Nephron progenitor cell (in vitro differentiated cells): ENCODE data around the gene SNX6.
"Not testable (repeated sequence)": the region's sequence is repeated elsewhere in the genome, so short reads cannot be mapped to it uniquely, and the experiment has no call there.

Experiments used
- DNase-seq: peaks from one replicate; pipeline ENCODE4 v3.0.0; 2021
- H3K27ac Mint-ChIP-seq: 2 replicates; pipeline ENCODE4 v1.8.0; 2021; ENCODE audit warnings: mild to moderate bottlenecking, moderate library complexity, mixed read lengths
- H3K27me3 Mint-ChIP-seq: 2 replicates; pipeline ENCODE4 v1.8.0; 2021; ENCODE audit warnings: mild to moderate bottlenecking, low read depth, mixed read lengths; ENCODE audit not compliant: poor library complexity
- H3K36me3 Mint-ChIP-seq: 2 replicates; pipeline ENCODE4 v1.8.0; 2021; ENCODE audit warnings: low read depth, mixed read lengths
- H3K4me1 Mint-ChIP-seq: 2 replicates; pipeline ENCODE4 v1.8.0; 2021; ENCODE audit warnings: mixed read lengths
- H3K4me3 Mint-ChIP-seq: 2 replicates; pipeline ENCODE4 v1.8.0; 2021; ENCODE audit warnings: mild to moderate bottlenecking, moderate library complexity, mixed read lengths
- H3K9me3 Mint-ChIP-seq: 2 replicates; pipeline ENCODE4 v1.8.0; 2021; ENCODE audit warnings: mild to moderate bottlenecking, moderate library complexity, mixed read lengths
- TF ChIP-seq, protein P1 (sequence below): fragments of 200-600 bp; sonication (generic); IDR thresholded peaks from 2 replicates; pipeline ENCODE4 v1.5.0; 2021; ENCODE audit warnings: antibody characterized with exemption

Gene SNX6

DNA sequence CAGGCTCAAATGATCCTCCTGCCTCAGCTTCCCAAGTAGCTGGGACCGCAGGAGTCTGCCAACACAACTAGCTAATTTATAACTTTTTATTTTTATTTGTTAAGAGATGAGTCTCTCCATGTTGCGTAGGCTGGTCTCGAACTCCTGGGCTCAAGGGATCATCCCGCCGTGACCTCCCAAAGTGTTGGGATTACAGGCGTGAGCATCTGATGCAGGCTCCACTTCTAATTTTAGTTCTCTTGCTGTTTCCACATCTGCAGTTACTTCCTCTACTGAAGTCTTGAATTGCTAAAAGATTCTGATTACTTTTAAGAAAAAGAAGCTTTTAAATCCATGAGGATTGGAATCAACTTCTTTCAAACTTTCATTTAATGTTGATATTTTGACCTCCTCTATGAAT, 13.4 kb upstream of the SNX6 start:
- Mint-ChIP-seq H3K27ac (no peak overlapping the region), H3K36me3 (no peaks in the 10 kb centered on the region), H3K27me3 (no peaks in the 10 kb centered on the region), H3K4me1 (peaks cover 9% of the 10 kb centered on the region), H3K9me3 (no peaks in the 10 kb centered on the region), H3K4me3 (no peak overlapping the region)
- TF ChIP-seq, protein P1, sequence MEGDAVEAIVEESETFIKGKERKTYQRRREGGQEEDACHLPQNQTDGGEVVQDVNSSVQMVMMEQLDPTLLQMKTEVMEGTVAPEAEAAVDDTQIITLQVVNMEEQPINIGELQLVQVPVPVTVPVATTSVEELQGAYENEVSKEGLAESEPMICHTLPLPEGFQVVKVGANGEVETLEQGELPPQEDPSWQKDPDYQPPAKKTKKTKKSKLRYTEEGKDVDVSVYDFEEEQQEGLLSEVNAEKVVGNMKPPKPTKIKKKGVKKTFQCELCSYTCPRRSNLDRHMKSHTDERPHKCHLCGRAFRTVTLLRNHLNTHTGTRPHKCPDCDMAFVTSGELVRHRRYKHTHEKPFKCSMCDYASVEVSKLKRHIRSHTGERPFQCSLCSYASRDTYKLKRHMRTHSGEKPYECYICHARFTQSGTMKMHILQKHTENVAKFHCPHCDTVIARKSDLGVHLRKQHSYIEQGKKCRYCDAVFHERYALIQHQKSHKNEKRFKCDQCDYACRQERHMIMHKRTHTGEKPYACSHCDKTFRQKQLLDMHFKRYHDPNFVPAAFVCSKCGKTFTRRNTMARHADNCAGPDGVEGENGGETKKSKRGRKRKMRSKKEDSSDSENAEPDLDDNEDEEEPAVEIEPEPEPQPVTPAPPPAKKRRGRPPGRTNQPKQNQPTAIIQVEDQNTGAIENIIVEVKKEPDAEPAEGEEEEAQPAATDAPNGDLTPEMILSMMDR, result no peak
- DNase-seq, result no peak

DNA sequence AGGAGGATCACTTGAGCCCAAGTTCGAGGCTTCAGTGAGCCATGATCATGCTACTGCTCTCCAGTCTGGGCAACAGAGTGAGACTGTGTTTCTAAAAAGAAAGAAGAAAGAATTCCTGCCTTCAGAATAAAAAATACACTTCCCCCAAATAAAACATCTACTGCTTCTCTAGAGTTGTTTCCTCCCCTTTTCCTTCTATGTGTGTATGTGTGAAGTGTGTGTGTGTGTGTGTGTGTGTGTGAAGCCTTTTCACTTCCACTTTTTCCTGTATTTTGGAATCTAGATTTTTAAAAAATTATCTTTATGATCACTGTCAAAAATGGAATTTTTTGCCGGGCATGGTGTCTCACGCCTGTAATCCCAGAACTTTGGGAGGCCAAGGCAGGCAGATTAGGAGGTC, 12.6 kb upstream of the SNX6 start:
- no peaks in the 10 kb centered on the region for H3K27me3 Mint-ChIP-seq
- H3K27ac Mint-ChIP-seq, result no peak overlapping the region
- no peak for DNase-seq
- H3K36me3 Mint-ChIP-seq, result no peaks in the 10 kb centered on the region
- H3K9me3 Mint-ChIP-seq, result no peaks in the 10 kb centered on the region
- TF ChIP-seq, protein P1, result no peak
- no peak overlapping the region for H3K4me3 Mint-ChIP-seq
- H3K4me1 Mint-ChIP-seq, result peaks cover 9% of the 10 kb centered on the region

GRCh38 chr14:34640826-34641225, 10.9 kb upstream of the SNX6 start:
- DNase-seq, result no peak
- TF ChIP-seq, protein P1, result no peak
- Mint-ChIP-seq H3K4me1 (peaks cover 9% of the 10 kb centered on the region), H3K9me3 (peaks cover 4% of the 10 kb centered on the region), H3K27me3 (no peaks in the 10 kb centered on the region), H3K4me3 (no peak overlapping the region), H3K27ac (no peak overlapping the region), H3K36me3 (no peaks in the 10 kb centered on the region)

- H3K36me3 Mint-ChIP-seq, H3K27me3 Mint-ChIP-seq, H3K4me1 Mint-ChIP-seq, H3K27ac Mint-ChIP-seq, H3K4me3 Mint-ChIP-seq, DNase-seq: not testable (repeated sequence)
- H3K9me3 Mint-ChIP-seq, result peaks cover 19% of the 10 kb centered on the region
Observed at GRCh38 chr14:34634360-34634771, 4.4 kb upstream of the SNX6 start.

DNA sequence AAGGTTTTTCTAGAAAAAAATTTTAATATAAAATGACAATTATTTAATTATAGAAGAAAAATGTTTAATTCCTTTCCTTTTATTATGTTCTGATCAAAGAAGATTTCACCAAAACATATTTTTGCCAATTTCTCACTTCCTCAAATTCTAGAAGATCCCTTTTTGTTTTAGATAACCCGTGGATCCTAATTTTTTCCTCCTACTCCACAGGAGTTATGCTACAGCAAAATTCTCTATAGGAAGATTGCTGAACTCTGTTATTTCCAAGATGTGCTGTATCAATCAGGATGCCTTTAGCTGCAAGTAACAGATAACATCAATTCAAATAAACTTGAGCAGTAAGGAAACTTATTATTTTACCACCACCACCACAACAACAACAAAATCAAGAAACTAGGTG, 3.8 kb upstream of the SNX6 start:
- Mint-ChIP-seq H3K4me3 (no peak overlapping the region), H3K9me3 (peaks cover 19% of the 10 kb centered on the region)
- TF ChIP-seq, protein P1, result no peak

DNA sequence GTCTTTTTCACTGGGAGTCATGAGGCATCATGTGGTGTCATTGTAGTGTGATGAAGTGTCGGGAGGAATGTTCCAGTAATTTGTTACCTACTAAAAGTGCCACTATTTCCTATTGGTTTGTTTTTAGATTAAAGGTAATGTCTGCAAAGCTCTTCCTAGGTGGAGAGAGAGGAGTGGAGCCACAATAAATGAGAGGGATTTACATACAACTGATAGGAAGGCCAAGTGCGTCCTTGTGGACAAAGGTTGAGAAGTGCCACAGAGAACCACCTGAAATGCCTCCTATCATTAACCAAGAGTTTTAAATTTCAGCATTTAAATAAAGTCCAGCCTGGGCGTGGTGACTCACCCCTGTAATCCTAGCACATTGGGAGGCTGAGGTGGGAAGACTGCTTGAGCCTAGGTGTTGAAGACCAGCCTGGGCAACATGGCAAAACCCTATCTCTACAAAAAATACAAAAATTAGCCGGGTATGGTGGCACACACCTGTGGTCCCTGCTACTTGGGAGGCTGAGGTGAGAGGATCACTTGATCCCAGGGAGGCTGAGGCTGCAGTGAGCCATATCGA, 2.5 kb upstream of the SNX6 start:
- Mint-ChIP-seq H3K27me3 (peaks cover 8% of the 10 kb centered on the region), H3K27ac (no peak overlapping the region), H3K36me3 (peaks cover 10% of the 10 kb centered on the region), H3K9me3 (peaks cover 19% of the 10 kb centered on the region), H3K4me3 (no peak overlapping the region), H3K4me1 (peaks cover 11% of the 10 kb centered on the region)
- DNase-seq, result no peak
- TF ChIP-seq, protein P1, result no peak

More for the DNA sequence above, 3.8 kb upstream of the SNX6 start:
- no peak for DNase-seq
- Mint-ChIP-seq H3K36me3 (peaks cover 5% of the 10 kb centered on the region), H3K27ac (no peak overlapping the region), H3K27me3 (peaks cover 8% of the 10 kb centered on the region), H3K4me1 (peaks cover 7% of the 10 kb centered on the region)
